HL-60 (cell line): ENCODE data around the gene HPN.

Experiments used
- GABPA ChIP-seq: IDR thresholded peaks from 2 replicates; pipeline ENCODE4 v1.6.1; 2012; ENCODE audit warnings: low read depth
- POLR2AphosphoS5 ChIP-seq: IDR thresholded peaks from 2 replicates; pipeline ENCODE4 v1.6.1; 2012; ENCODE audit warnings: low read depth
- TF ChIP-seq, protein P1 (sequence below): IDR thresholded peaks from one replicate; pipeline ENCODE4 v1.5.1; 2011; ENCODE audit warnings: low read length, control low read depth, inconsistent platforms; ENCODE audit not compliant: insufficient read depth

DNA sequence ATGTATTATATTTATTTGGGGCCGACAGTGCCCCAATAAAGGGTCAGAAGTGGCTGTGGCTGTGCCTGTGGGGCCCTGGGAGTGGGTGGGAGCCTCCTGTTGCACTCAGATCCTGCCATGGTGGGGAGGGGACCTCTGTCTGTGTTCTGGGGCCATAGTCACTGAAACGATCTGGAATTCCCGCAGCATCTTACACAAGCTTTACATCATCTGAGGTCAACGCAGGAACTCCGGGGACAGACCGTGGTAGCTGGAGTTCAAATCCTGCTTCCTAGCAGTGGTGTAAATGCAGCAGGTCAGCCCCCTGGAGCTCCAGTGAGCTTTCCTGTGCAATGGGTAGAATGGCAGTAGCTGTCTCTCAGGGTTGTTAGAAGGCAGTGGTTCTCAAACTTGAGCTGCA, 15.1 kb upstream of the HPN start:
- TF ChIP-seq, protein P1, sequence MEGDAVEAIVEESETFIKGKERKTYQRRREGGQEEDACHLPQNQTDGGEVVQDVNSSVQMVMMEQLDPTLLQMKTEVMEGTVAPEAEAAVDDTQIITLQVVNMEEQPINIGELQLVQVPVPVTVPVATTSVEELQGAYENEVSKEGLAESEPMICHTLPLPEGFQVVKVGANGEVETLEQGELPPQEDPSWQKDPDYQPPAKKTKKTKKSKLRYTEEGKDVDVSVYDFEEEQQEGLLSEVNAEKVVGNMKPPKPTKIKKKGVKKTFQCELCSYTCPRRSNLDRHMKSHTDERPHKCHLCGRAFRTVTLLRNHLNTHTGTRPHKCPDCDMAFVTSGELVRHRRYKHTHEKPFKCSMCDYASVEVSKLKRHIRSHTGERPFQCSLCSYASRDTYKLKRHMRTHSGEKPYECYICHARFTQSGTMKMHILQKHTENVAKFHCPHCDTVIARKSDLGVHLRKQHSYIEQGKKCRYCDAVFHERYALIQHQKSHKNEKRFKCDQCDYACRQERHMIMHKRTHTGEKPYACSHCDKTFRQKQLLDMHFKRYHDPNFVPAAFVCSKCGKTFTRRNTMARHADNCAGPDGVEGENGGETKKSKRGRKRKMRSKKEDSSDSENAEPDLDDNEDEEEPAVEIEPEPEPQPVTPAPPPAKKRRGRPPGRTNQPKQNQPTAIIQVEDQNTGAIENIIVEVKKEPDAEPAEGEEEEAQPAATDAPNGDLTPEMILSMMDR, result no peak
- TF ChIP-seq POLR2AphosphoS5, result no peak
- TF ChIP-seq GABPA, result no peak
